Stimulated activated CD4-positive, alpha-beta T cell treated with anti-CD3 and anti-CD28 coated beads, Interleukin-1b, Interleukin-23, amount 100 ng/mL, for 1 hour (primary cell): Measurements from ENCODE around the gene NANOS3.

ENCODE experiments used
- DNase-seq, 2 donors: peaks; one replicate each; pipeline ENCODE4 v3.0.0-alpha.2; 2020; ENCODE audit warnings: low read depth in 2 of 2

NANOS3 gene

DNA sequence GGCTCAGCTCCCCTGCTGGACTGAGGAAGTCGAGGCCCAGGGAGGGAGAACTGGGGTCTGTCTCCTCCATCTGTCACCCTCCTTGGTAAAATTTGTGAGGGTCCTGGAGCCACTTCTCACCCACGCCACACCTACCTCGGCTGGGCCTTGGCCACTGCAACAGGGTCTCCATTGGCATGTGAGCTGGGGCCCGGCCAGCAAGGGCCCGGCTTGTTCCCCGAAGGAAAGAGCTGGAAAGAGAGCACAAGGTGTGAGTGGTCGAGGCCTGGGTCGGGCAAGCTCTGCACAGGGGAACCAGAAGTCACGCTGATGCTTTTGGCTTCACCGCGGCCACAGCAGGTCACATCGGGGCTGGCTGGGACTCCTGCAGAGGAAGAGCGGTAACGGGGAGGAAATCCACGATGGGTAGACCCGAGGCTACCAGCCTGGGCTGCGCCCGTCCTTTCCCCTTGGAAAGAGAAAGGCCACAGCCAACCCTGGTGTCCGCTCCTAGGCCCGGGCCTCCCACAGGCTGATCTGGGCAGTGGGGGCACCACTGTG lies 9.0 kb downstream of the NANOS3 start:
- no peak for DNase-seq

DNA sequence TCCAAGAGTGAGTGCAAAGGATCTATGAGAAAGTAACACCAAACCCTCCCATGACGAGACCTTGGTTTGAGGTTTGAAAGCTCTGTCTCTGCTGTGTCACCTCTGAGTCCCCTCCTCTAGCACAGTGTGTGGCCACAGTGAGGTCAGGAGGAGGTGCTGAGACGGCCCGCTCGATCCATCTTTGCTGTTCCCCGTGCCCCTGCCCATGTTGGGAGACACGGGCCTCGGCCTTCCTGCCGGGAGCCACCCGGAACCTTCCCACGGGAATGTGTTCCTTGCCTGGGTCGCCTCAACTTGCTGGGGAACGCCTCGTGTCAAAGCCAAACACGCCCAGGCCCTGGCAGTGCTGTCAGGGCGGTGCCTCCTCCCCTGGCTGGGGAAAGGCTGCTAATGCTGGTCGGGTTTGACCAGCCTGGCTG lies 10.1 kb downstream of the NANOS3 start:
- no peak for DNase-seq

GRCh38 chr19:13887517-13887916 lies 10.6 kb downstream of the NANOS3 start:
- no peak for DNase-seq

DNA sequence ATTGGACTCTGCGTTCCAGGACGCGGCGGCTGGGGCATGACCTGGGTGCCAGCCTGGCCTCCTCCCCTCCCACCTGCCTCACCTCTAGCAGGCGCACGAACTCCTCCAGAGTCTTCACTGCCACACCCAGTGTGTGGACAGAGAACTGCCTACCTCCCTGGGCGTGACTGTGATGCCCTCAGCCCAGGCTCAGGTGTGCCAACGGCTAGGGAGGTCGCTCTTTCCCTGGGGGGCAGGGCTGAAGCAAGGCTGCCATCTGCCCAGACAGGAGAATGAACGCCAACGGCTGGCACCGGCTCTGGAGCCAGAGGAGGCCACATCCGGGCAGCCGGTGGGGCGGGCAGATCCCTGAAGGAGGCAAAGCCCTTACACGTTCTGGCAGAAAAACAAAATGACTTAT lies 11.3 kb downstream of the NANOS3 start:
- no peak for DNase-seq

DNA sequence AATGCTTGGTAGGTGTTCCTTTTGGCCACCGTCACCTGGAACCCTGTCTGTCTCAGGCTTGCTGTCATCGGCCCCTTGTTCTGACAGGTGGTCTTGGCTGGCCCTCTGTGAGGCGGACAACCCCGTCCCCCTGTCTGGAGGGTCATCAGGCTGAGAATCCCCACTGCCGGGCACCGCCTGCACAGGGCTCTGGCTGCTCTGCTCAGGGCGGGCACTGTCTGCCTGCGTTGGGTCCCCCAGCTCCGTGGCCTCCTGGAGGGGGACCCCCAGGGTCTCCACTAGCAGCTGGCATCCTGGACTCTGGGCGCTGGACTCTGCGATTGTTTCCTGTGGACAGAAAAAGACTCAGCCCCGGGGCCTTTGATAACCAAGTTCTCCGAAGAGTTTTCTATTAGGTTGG lies 13.2 kb downstream of the NANOS3 start:
- no peak for DNase-seq

GRCh38 chr19:13892870-13893269 lies 15.9 kb downstream of the NANOS3 start:
- DNase-seq = no peak

GRCh38 chr19:13894552-13894951 lies 17.6 kb downstream of the NANOS3 start:
- DNase-seq = no peak

DNA sequence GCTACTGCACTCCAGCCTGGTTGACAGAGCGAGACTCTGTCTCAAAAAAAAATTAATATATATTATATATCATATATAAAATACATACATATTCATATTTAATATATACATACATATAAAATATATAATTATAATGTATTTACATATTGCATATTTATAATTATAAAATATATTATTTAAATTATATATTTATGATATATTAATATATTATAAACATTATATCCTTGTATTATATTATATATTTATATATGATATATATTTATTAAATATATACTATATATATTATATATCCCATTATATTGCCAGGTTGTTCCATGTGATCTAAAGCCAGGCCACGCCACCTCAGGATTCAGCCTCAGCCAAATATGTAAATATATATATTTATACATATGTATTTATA lies 19.3 kb downstream of the NANOS3 start:
- no peak for DNase-seq

- no peak for DNase-seq
Observed at GRCh38 chr19:13899393-13899792, 22.5 kb downstream of the NANOS3 start.

DNA sequence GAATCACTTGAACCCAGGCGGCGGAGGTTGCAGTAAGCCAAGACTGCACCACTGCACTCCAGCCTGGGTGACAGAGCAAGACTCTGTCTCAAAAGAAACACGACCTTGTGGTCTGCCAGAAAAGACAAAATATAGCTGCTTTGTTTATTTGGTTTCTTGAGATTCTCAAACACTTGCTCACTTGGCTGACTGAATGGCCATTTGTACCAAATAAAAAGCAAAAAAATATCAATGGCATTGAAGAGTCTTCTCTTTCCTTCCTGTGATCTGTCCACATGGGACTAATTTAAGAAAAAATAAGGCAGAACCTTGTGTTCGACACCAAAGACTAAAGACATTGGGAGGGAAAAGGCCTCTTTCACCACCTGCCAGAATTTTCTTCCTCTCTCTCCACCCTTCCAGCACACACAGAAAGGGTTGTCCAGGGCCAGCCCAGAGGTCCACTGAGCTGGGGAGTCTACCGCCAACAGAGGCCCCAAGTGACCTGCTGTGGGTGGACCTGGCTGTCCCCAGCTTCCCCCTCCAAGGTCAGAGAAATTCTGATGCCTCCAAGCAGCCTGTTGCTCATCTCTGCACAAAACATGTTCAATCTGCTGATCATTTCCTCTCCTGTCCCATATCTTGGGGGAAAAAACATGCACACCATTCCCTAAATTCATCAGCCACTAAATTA lies 23.1 kb downstream of the NANOS3 start:
- no peak for DNase-seq

DNA sequence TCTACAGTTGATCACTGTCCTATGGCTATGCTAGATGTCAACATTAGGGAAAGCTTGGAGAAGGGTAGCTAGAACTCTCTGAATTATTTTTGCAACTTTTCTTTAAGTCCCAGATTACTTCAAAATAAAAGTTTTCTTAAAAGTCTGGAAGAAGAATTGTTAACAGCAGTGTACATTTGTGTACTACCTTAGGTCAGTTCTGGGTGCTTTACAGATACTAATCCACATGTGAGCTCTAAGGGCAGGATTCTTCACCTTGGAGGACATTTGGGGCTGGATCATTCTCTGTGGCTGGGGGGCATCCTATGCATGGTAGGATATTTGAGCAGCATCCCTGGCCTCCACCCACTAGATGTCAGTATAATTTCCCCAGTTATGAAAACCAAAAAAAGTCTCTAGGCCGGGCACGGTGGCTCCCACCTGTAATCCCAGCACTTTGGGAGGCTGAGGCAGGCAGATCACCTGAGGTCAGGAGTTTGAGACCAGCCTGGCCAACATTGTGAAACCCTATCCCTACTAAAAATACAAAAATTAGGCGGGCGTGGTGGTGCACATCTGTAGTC lies 26.1 kb downstream of the NANOS3 start:
- DNase-seq = no peak

DNA sequence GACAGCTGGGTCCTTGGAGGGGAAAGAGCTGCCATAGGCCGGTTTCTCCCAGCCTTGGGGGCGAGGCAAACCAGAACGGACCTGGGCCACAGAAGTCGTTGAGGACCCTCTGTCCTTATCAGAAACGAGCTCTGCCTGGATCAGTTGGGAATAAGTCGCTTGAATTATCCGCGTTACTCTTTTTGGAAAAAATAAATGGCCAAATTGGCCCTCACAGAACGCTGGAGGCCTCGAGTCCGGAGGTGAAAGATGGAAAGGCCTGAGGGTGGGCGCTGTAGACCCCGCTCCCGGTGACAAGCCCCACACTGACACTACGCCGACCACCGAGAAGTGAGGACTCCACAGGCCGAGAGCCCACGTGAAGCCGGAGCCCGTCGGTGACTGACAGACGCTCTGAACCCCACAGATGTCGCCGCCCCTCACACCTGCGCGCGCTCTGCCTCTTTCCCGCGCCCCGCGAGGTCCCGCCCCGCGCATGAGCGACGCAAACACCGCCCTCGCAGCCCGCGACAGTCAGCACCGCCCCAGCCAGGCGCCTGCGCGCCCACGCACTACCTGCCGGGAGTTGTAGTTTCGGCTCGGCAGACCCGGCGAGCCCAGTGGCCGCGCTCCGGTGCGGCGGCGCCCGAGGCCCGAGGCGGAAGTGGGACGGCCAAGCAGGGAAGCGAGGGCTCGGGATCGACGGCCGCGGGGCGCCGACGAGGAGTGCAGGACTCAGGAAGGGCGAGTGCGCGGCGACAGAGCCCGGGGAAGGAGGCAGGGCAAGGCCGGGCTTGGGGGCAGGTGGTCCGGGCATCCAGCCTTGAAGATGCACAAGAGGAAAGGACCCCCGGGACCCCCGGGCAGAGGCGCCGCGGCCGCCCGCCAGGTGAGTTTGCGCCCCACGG lies 28.9 kb downstream of the NANOS3 start, which contains the start of the genes BRME1 and CC2D1A:
Gene BRME1 (minus strand): TSS at position 484 of the 887 bp plus-strand sequence. CDS start 1,225 bp downstream, outside the sequence.
Gene CC2D1A (plus strand): TSS at position 568 of the 887 bp plus-strand sequence. CDS start 241 bp downstream, at position 809.
- DNase-seq = peak; percentile 79 to 90

- no peak for DNase-seq
Observed at GRCh38 chr19:13906521-13906904, 29.6 kb downstream of the NANOS3 start.

- no peak for DNase-seq
Observed at GRCh38 chr19:13906910-13907309, 30.0 kb downstream of the NANOS3 start.

GRCh38 chr19:13908674-13909073 lies 31.7 kb downstream of the NANOS3 start:
- no peak for DNase-seq

- no peak for DNase-seq
Observed at GRCh38 chr19:13909430-13909829, 32.5 kb downstream of the NANOS3 start.

GRCh38 chr19:13913352-13913751 lies 36.4 kb downstream of the NANOS3 start:
- DNase-seq = no peak

GRCh38 chr19:13914777-13915176 lies 37.8 kb downstream of the NANOS3 start:
- no peak for DNase-seq

GRCh38 chr19:13917888-13918406 lies 41.0 kb downstream of the NANOS3 start:
- DNase-seq = no peak

DNA sequence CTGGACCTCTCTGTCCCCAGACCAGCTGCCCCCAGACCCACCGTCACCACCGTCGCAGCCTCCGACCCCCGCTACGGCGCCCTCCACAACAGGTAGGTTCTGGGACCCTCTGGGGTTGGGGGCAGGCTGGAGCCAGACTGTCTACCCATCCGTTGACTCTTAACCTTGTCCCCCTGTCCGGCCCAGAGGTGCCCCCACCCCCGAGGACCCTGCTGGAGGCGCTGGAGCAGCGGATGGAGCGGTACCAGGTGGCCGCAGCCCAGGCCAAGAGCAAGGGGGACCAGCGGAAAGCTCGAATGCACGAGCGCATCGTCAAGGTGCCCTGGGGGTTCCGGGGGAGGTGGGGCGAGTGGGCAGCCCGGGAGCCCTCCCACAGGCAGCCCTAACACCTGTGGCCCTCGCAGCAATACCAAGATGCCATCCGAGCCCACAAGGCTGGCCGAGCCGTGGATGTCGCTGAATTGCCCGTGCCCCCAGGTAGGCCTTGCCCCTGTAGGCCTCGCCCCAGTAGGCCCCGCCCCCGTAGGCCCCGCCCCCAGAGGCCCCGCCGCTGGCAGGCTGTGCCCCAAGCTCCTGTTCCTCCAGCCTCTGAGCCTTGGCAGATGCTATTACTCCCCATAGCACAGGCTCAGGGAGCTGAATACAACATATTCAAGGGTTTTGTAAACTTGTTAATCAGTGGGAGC lies 41.9 kb downstream of the NANOS3 start:
- DNase-seq = no peak

DNA sequence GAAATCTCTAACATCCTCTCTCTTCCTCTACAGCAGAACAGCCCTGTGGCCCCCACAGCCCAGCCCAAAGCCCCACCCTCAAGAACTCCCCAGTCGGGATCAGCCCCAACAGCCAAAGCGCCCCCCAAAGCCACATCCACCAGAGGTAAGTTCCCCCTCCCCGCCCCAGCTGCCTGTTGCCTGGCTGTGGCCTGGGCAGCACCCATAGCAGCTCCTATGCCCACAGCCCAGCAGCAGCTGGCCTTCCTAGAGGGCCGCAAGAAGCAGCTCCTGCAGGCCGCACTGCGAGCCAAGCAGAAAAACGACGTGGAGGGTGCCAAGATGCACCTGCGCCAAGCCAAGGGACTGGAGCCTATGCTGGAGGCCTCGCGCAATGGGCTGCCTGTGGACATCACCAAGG lies 43.6 kb downstream of the NANOS3 start:
- no peak for DNase-seq
